AG04450 (cell line): ENCODE data around the gene TECTA. TPM values are rescaled to one million over a fixed set of nuclear protein-coding genes. Genes with fewer than 3 reads are reported as not detected.

ENCODE experiments used
- CTCF ChIA-PET: fragments of 300-600, 350-600 bp; formaldehyde crosslinking; extraction: SDS; loops from one replicate; lab custom pipeline; 2022; ENCODE audit warnings: antibody characterized with exemption, inconsistent platforms; lab: Charles Lee
- POLR2A ChIA-PET: fragments of 350-600 bp; formaldehyde crosslinking; extraction: SDS; loops from one replicate; lab custom pipeline; 2021; ENCODE audit warnings: antibody characterized with exemption, inconsistent platforms; lab: Yijun Ruan, JAX
- DNase-seq: peaks from one replicate; pipeline ENCODE4 v3.0.0-alpha.2; 2011; ENCODE audit warnings: low read depth, low spot score
- H3K27ac ChIP-seq: one replicate; pipeline ENCODE4 v1.5.1; 2012; ENCODE audit warnings: low read depth, low read length, control low read depth
- H3K27me3 ChIP-seq: one replicate; pipeline ENCODE4 v1.6.0; 2012; ENCODE audit warnings: low read length; ENCODE audit not compliant: control insufficient read depth, insufficient read depth
- H3K4me3 ChIP-seq: 2 replicates; pipeline ENCODE4 v1.5.1; 2011; ENCODE audit warnings: mild to moderate bottlenecking, low read depth, low read length, control low read depth
- H3K9me3 ChIP-seq: 2 replicates; pipeline ENCODE4 v1.5.1; 2012; ENCODE audit warnings: low read length; ENCODE audit not compliant: control insufficient read depth, insufficient read depth
- CTCF ChIP-seq: IDR thresholded peaks from 2 replicates; pipeline ENCODE4 v1.5.1; 2011; ENCODE audit warnings: low read depth, low read length, control low read depth, inconsistent platforms
- polyA plus RNA-seq: library from polyadenylated mRNA; depleted of rRNA; stranded (reverse); fragments of >200 nt; gene quantifications from 2 replicates; pipeline ENCODE4 v1.2.3, GENCODE V29; 2011

TECTA gene
- polyA plus RNA-seq, 1 experiment, result 0.37 TPM

- TF ChIP-seq CTCF, result no peak
- ChIA-PET POLR2A (no interaction called here), CTCF (no interaction called here)
- no peak for DNase-seq
- Histone ChIP-seq H3K4me3 (no peak overlapping the region), H3K27ac (no peak overlapping the region), H3K27me3 (peaks cover 8% of the 10 kb centered on the region), H3K9me3 (no peaks in the 10 kb centered on the region)
These were observed 122.1 kb downstream of the TECTA start for GRCh38 chr11:121223161-121223560.

GRCh38 chr11:121225382-121225781 is 124.3 kb downstream of the TECTA start:
- no peak for TF ChIP-seq CTCF

GRCh38 chr11:121226415-121227263 is 125.6 kb downstream of the TECTA start:
- CTCF ChIA-PET, result interaction anchor here (1.3 kb wide), 1 partner anchor 32 kb away, joined by 5 read pairs; no protein-coding TSS in a partner anchor
- Histone ChIP-seq H3K4me3 (no peak overlapping the region), H3K9me3 (no peaks in the 10 kb centered on the region), H3K27me3 (peaks cover 14% of the 10 kb centered on the region), H3K27ac (no peak overlapping the region)
- POLR2A ChIA-PET, result no interaction called here
- no peak for DNase-seq
- no peak for TF ChIP-seq CTCF

More at GRCh38 chr11:121225382-121225781, 124.3 kb downstream of the TECTA start:
- POLR2A ChIA-PET, result no interaction called here
- no peak for DNase-seq
- CTCF ChIA-PET, result interaction anchor here (1.1 kb wide), 1 partner anchor 31 kb away, joined by 6 read pairs; no protein-coding TSS in a partner anchor
- H3K27me3 ChIP-seq, result peaks cover 12% of the 10 kb centered on the region
- no peak overlapping the region for H3K4me3 ChIP-seq
- H3K9me3 ChIP-seq, result no peaks in the 10 kb centered on the region
- no peak overlapping the region for H3K27ac ChIP-seq

GRCh38 chr11:121228851-121229250 is 127.8 kb downstream of the TECTA start:
- no peak for TF ChIP-seq CTCF
- POLR2A ChIA-PET, result no interaction called here
- CTCF ChIA-PET, result interaction anchor here (3.0 kb wide), 1 partner anchor 34 kb away, joined by 13 read pairs; no protein-coding TSS in a partner anchor

DNA sequence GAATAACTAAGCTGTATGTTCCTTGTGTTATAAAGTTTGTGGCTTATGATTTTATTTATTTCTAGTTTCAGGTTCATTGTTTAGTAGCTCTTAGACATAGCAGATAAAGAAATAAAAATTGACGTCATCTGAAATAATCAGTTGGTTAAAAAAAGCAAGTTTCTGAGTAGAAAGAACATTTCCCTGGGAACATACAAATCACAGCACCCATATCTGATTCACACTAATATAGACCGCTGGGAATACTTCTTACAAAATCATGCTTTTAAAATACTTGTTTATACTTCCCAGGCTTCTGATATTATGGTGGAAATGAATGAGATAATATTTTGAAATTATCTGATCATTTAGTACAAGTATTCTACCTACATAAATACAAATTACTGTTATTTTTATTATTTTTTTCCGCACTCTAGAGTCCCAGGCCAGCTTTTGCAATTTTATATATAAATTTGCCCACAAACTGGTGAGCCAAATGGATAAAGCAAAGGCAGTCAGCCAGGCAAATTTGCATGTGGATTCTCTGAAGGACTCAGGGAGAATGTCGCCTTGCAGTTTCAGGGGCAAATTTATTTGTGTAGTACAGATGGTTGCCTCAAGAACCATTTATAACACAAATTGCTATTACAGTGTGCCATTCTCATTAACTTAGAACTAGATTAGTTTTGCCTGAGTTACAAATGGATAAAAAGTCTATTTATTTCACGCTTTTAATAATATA is 128.6 kb downstream of the TECTA start:
- Histone ChIP-seq H3K27ac (no peak overlapping the region), H3K4me3 (no peak overlapping the region), H3K9me3 (no peaks in the 10 kb centered on the region), H3K27me3 (peaks cover 11% of the 10 kb centered on the region)
- no peak for TF ChIP-seq CTCF
- POLR2A ChIA-PET, result no interaction called here
- no peak for DNase-seq
- CTCF ChIA-PET, result interaction anchor here (3.0 kb wide), 1 partner anchor 35 kb away, joined by 13 read pairs; no protein-coding TSS in a partner anchor

More at GRCh38 chr11:121228851-121229250, 127.8 kb downstream of the TECTA start:
- Histone ChIP-seq H3K9me3 (no peaks in the 10 kb centered on the region), H3K4me3 (no peak overlapping the region), H3K27ac (no peak overlapping the region), H3K27me3 (peaks cover 9% of the 10 kb centered on the region)
- DNase-seq, result no peak
